Large intestine (tissue), 12 donors: ENCODE measurements around the gene NOC3L. TPM values are rescaled to one million over a fixed set of nuclear protein-coding genes. Genes with fewer than 3 reads are reported as not detected.
A peak's percentile ranks its signal among the peaks of the same experiment; 100 is the strongest.

Experiments
- DNase-seq, 2 donors: peaks; one replicate each; pipeline versions ENCODE4 v3.0.0 to v3.0.0-alpha.2; 2013
- H3K27ac ChIP-seq: one replicate; pipeline ENCODE4 v1.5.1; 2013; ENCODE audit warnings: low read length
- H3K27me3 ChIP-seq: 2 replicates; pipeline ENCODE4 v1.6.1; 2013; ENCODE audit warnings: low read length; ENCODE audit not compliant: control insufficient read depth, insufficient read depth
- H3K36me3 ChIP-seq: 2 replicates; pipeline ENCODE4 v1.6.1; 2013; ENCODE audit warnings: low read length; ENCODE audit not compliant: control insufficient read depth, insufficient read depth
- H3K4me1 ChIP-seq: one replicate; pipeline ENCODE4 v1.6.1; 2013; ENCODE audit warnings: low read length; ENCODE audit not compliant: control insufficient read depth, insufficient read depth
- H3K4me3 ChIP-seq: one replicate; pipeline ENCODE4 v1.5.1; 2013; ENCODE audit warnings: low read length
- H3K9me3 ChIP-seq: one replicate; pipeline ENCODE4 v1.6.1; 2013; ENCODE audit warnings: mild to moderate bottlenecking, low read depth, low read length, moderate library complexity; ENCODE audit not compliant: control insufficient read depth
- WGBS: methylation state at CpG from one replicate; pipeline ENCODE4 v1.1.5; 2013; ENCODE audit warnings: low lambda C conversion rate; ENCODE audit not compliant: insufficient coverage; 5-methylcytosine and 5-hydroxymethylcytosine counted together
- long read RNA-seq, 11 donors: transcript quantifications; one replicate each; lab custom pipeline, GENCODE V29; 2026
- polyA plus RNA-seq: library from polyadenylated mRNA; unstranded; fragments of 120-200 nt; gene quantifications from one replicate; pipeline ENCODE4 v1.2.1, GENCODE V29; 2013

Gene NOC3L
- polyA plus RNA-seq, result 13.7 TPM
- long read RNA-seq, donor 1, partial matches to known transcripts, result 0 of 1 reads
- long read RNA-seq, donor 1, other reads (novel, unspliced or antisense), result 0 of 1 reads
- long read RNA-seq, donor 2, result 0 reads
- long read RNA-seq, donor 3, result 0 reads
- long read RNA-seq, donor 4, result 0 reads
- long read RNA-seq, donor 5, partial matches to known transcripts, result 0 of 3 reads
- long read RNA-seq, donor 5, other reads (novel, unspliced or antisense), result 0 of 3 reads
- long read RNA-seq, donor 6, result 0 reads
- long read RNA-seq, donor 7, result 0 reads
- long read RNA-seq, donor 8, result 0 reads
- long read RNA-seq, donor 9, partial matches to known transcripts, result 0 of 2 reads
- long read RNA-seq, donor 9, other reads (novel, unspliced or antisense), result 0 of 2 reads
- long read RNA-seq, donor 10, partial matches to known transcripts, result 0 of 1 reads
- long read RNA-seq, donor 10, other reads (novel, unspliced or antisense), result 0 of 1 reads
- long read RNA-seq, donor 11, partial matches to known transcripts, result 0 of 3 reads
- long read RNA-seq, donor 11, other reads (novel, unspliced or antisense), result 0 of 3 reads

GRCh38 chr10:94362360-94363250, at the start of gene NOC3L:
Gene NOC3L (minus strand): TSS chr10:94362939. CDS start chr10:94362838, 101 bp downstream.
- H3K27ac ChIP-seq, result peak within 1 kb of the TSS; percentile 43
- peak; percentile 94 to 96 for DNase-seq

GRCh38 chr10:94412449-94412848, 49.7 kb upstream of the NOC3L start:
- 90% methylated on average over 2 of the region's 3 CpGs for WGBS
- no peak overlapping the region for H3K27ac ChIP-seq
- H3K9me3 ChIP-seq, result no peaks in the 10 kb centered on the region

More at GRCh38 chr10:94362360-94363250, at the start of gene NOC3L:
- Histone ChIP-seq H3K9me3 (no peaks in the 10 kb centered on the region), H3K27me3 (no peaks in the 10 kb centered on the region), H3K4me1 (peaks cover 9% of the 10 kb centered on the region), H3K36me3 (peaks cover 15% of the 10 kb centered on the region), H3K4me3 (peak within 1 kb of the TSS; percentile 66)
- 0% methylated on average over 1 of the region's 55 CpGs for WGBS

GRCh38 chr10:94411304-94411703, 48.6 kb upstream of the NOC3L start:
- Histone ChIP-seq H3K27me3 (no peaks in the 10 kb centered on the region), H3K4me3 (no peak overlapping the region), H3K27ac (no peak overlapping the region), H3K36me3 (no peaks in the 10 kb centered on the region), H3K4me1 (no peaks in the 10 kb centered on the region), H3K9me3 (no peaks in the 10 kb centered on the region)
- DNase-seq, result no peak
- 100% methylated on average over 1 of the region's 3 CpGs for WGBS

More at GRCh38 chr10:94412449-94412848, 49.7 kb upstream of the NOC3L start:
- Histone ChIP-seq H3K4me1 (no peaks in the 10 kb centered on the region), H3K36me3 (no peaks in the 10 kb centered on the region), H3K4me3 (no peak overlapping the region), H3K27me3 (no peaks in the 10 kb centered on the region)
- DNase-seq, result no peak

GRCh38 chr10:94409021-94409657, 46.4 kb upstream of the NOC3L start:
- Histone ChIP-seq H3K36me3 (no peaks in the 10 kb centered on the region), H3K27me3 (no peaks in the 10 kb centered on the region), H3K4me3 (no peak overlapping the region), H3K4me1 (peaks cover 3% of the 10 kb centered on the region), H3K27ac (no peak overlapping the region), H3K9me3 (no peaks in the 10 kb centered on the region)
- DNase-seq, result no peak
- 88% methylated on average over 1 of the region's 7 CpGs for WGBS

GRCh38 chr10:94407668-94408067, 44.9 kb upstream of the NOC3L start:
- H3K27me3 ChIP-seq, result no peaks in the 10 kb centered on the region
- 71% methylated on average over 1 of the region's 3 CpGs for WGBS
- no peak for DNase-seq
- no peak overlapping the region for H3K27ac ChIP-seq
- H3K36me3 ChIP-seq, result no peaks in the 10 kb centered on the region
- peaks cover 3% of the 10 kb centered on the region for H3K4me1 ChIP-seq
- no peak overlapping the region for H3K4me3 ChIP-seq
- no peaks in the 10 kb centered on the region for H3K9me3 ChIP-seq

- Histone ChIP-seq H3K36me3 (no peaks in the 10 kb centered on the region), H3K27me3 (no peaks in the 10 kb centered on the region), H3K4me3 (no peak overlapping the region), H3K4me1 (peaks cover 3% of the 10 kb centered on the region), H3K9me3 (peaks cover 3% of the 10 kb centered on the region), H3K27ac (no peak overlapping the region)
- DNase-seq, result no peak
Measured at GRCh38 chr10:94405406-94405805, 42.7 kb upstream of the NOC3L start.

DNA sequence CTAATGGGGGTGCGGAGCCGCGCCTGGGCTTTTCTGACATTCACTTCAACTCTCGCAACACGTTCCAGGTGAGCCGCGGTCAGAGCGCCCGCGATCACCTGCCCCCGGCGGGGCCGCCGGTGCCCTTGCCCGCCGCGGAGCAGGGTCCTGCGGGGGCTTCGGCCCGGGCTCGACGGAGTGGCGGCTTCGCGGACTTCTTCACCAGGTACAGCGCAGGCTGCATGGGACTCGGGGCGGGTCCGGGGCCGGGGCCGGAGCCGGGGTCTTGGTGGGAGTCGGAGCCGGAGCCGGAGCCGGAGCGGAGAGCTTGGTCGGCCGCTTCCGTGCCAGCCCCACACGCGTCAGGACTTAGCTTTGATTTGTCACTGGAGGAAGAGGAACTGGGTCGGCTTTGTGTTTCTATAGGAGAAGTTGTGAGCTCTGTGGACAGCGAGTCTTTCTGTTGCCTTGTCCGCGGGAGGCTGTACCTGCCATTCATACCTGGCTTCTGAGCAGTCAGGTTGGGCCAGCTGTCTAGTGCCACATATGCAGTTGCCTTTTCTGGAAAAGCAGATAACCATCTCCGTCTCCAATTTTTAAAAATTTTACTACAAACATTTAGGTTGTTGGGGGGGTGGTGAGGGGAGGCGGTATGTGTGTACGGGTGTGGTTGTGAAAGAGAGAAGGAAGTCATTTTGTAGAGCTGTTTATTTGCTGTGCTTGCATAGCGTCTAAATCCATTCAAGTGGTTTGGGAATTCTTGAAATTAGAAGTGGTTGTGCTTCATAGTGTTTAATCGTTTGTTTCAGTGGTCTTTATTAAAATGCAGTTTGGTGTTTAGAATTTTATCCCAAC, 40.9 kb upstream of the NOC3L start:
- peak overlapping the region; percentile 98 for H3K27ac ChIP-seq
- peak overlapping the region; percentile 99 for H3K4me3 ChIP-seq
- DNase-seq, result peak; percentile 55 to 81
- H3K27me3 ChIP-seq, result no peaks in the 10 kb centered on the region
- H3K36me3 ChIP-seq, result no peaks in the 10 kb centered on the region
- H3K9me3 ChIP-seq, result peaks cover 3% of the 10 kb centered on the region
- 33% methylated on average over 1 of the region's 51 CpGs for WGBS
- H3K4me1 ChIP-seq, result peaks cover 3% of the 10 kb centered on the region

DNA sequence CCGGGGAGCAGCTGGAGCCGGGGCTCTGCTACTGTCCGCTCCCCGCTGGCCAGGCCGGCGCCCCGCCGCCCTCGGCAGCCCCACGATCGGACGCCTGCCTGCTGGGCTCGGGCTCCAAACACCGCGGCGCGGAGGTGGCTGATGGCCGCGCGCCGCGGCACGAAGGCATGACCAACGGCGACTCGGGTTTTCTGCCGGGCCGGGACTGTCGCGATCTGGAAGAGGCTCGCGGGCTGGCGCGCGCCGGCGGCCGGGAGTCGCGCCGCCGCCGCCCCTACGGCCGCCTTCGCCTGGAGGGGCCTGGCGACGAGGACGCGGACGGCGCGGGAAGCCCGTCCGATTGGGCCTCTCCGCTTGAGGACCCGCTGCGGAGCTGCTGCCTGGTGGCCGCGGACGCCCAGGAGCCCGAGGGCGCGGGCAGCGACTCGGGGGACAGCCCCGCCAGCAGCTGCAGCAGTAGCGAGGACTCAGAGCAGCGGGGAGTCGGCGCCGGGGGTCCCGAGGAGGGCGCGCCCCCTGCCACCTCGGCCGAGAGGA, 40.2 kb upstream of the NOC3L start:
- no CpG with 5 or more reads among the region's 77 CpGs for WGBS
- Histone ChIP-seq H3K36me3 (no peaks in the 10 kb centered on the region), H3K9me3 (peaks cover 3% of the 10 kb centered on the region), H3K4me1 (peaks cover 3% of the 10 kb centered on the region), H3K4me3 (peak overlapping the region; percentile 99), H3K27ac (peak overlapping the region; percentile 98), H3K27me3 (no peaks in the 10 kb centered on the region)
- DNase-seq, result peak; percentile 14 to 78

DNA sequence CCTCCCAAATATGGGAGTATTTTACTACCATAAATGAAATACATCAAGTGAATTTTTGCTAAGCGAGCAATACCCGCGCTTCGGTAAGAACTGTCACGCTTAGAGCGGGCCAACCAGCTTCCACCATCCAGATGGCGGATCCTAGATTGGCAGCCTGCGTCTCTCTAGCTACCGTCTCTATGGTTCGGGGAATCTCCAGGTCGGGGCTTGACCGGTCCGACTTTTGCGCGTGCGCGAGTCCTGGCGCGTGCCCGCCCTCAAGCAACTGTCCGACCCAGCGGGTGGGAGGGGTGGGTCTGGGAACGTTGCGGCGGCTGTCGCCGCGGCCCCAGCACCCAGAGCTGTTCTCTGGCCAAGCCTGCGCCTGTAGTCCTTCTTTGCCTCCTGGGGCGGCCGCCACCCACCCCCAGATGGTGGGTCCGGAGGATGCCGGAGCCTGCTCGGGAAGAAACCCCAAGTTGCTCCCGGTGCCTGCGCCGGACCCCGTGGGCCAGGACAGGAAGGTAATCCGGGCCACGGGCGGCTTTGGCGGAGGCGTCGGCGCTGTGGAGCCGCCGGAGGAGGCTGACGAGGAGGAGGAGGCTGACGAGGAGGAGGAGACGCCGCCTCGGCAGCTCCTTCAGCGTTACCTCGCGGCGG, 39.6 kb upstream of the NOC3L start, which contains the start of gene TBC1D12:
TSS of gene TBC1D12 (plus strand) at position 338 of the 639 bp plus-strand sequence. CDS start at position 411, 73 bp downstream.
- WGBS, result no CpG with 5 or more reads among the region's 56 CpGs
- Histone ChIP-seq H3K4me1 (peaks cover 3% of the 10 kb centered on the region), H3K4me3 (peak within 1 kb of the TSS; percentile 99), H3K27ac (peak within 1 kb of the TSS; percentile 98), H3K36me3 (no peaks in the 10 kb centered on the region), H3K27me3 (no peaks in the 10 kb centered on the region), H3K9me3 (peaks cover 3% of the 10 kb centered on the region)
- DNase-seq, result peak; percentile 95 to 96
